HG02973 (cell line): ENCODE measurements around the gene ALG12.

Experiments used
- ATAC-seq: cut with Tn5 transposase; IDR thresholded peaks from one replicate; pipeline ENCODE4 v1.9.1; 2021; ENCODE audit warnings: moderate library complexity; ENCODE audit not compliant: unreplicated experiment

ALG12 gene

GRCh38 chr22:49915610-49916009, 2.6 kb downstream of the ALG12 start:
- no peak for ATAC-seq

- ATAC-seq = no peak
Measured at GRCh38 chr22:49914256-49914655, 4.0 kb downstream of the ALG12 start.

GRCh38 chr22:49913446-49913845, 4.8 kb downstream of the ALG12 start:
- ATAC-seq = no peak

GRCh38 chr22:49913026-49913425, 5.2 kb downstream of the ALG12 start:
- no peak for ATAC-seq

- no peak for ATAC-seq
Measured at GRCh38 chr22:49911881-49912625, 6.2 kb downstream of the ALG12 start.

- no peak for ATAC-seq
Measured at GRCh38 chr22:49910229-49911155, 7.7 kb downstream of the ALG12 start.

GRCh38 chr22:49909476-49910205, 8.6 kb downstream of the ALG12 start:
- no peak for ATAC-seq

GRCh38 chr22:49907807-49908206, 10.4 kb downstream of the ALG12 start:
- ATAC-seq = no peak

GRCh38 chr22:49906799-49907290, 11.4 kb downstream of the ALG12 start:
- ATAC-seq = no peak

- no peak for ATAC-seq
Measured at GRCh38 chr22:49906071-49906798, 12.0 kb downstream of the ALG12 start.

- ATAC-seq = no peak
Measured at GRCh38 chr22:49905465-49905864, 12.8 kb downstream of the ALG12 start.

- no peak for ATAC-seq
Measured at GRCh38 chr22:49904040-49904369, 14.2 kb downstream of the ALG12 start.

- ATAC-seq = no peak
Measured at GRCh38 chr22:49903322-49904039, 14.8 kb downstream of the ALG12 start.

- no peak for ATAC-seq
Measured at GRCh38 chr22:49901457-49901856, 16.8 kb downstream of the ALG12 start.

GRCh38 chr22:49900441-49901230, 17.6 kb downstream of the ALG12 start:
- ATAC-seq = no peak

- ATAC-seq = no peak
Measured at GRCh38 chr22:49899530-49899929, 18.7 kb downstream of the ALG12 start.

GRCh38 chr22:49897015-49897684, 21.1 kb downstream of the ALG12 start:
- ATAC-seq = no peak

- no peak for ATAC-seq
Measured at GRCh38 chr22:49896201-49896600, 22.0 kb downstream of the ALG12 start.
